ENCODE data around the gene ECSCR. TPM values are rescaled to one million over a fixed set of nuclear protein-coding genes. Genes with fewer than 3 reads are reported as not detected.

The ECSCR gene
- total RNA-seq, 1 donor from 2014 or later = not detected

DNA sequence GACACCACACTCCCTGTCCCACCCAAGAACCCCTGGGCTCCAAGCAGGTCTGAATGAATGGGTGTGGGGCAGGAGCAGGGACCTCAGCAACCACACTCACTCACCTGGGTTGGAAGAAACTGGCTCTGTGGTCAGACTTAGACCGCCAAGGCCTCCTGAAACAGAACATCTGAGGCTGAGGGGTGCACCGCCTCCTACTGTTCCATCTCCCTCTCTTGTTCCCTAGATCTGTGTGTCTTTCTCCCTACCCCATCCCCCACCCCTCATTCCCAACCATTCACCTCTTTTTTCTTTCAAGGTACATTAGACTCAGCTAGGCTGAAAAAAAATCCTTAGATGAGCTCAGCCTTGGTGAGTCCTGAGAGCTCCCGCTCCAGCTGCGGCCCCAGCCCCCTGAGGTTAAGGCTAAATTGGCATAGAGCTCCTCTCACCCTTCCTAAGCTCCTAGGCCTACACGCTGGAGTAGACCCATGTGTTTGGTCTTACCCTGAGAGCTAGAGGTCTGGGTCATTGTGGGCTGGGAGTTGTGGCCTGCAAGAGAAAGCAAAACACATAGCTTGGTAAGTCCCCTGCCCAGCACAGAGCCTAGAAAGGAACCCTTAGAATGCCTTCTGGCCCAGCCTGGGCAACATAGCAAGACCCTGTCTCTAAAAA, 4.8 kb downstream of the ECSCR start:
- Histone ChIP-seq H3K27me3 (ENCODE audit: control insufficient read depth, insufficient read depth, low read length) (no peaks in the 10 kb centered on the region), H3K4me3 (ENCODE audit: low read depth, low read length) (no peak overlapping the region), H3K36me3 (ENCODE audit: control insufficient read depth, insufficient read depth, low read length) (no peaks in the 10 kb centered on the region)
- TF ChIP-seq, protein P1, sequence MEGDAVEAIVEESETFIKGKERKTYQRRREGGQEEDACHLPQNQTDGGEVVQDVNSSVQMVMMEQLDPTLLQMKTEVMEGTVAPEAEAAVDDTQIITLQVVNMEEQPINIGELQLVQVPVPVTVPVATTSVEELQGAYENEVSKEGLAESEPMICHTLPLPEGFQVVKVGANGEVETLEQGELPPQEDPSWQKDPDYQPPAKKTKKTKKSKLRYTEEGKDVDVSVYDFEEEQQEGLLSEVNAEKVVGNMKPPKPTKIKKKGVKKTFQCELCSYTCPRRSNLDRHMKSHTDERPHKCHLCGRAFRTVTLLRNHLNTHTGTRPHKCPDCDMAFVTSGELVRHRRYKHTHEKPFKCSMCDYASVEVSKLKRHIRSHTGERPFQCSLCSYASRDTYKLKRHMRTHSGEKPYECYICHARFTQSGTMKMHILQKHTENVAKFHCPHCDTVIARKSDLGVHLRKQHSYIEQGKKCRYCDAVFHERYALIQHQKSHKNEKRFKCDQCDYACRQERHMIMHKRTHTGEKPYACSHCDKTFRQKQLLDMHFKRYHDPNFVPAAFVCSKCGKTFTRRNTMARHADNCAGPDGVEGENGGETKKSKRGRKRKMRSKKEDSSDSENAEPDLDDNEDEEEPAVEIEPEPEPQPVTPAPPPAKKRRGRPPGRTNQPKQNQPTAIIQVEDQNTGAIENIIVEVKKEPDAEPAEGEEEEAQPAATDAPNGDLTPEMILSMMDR (IDR thresholded peaks at IDR 0.05; ENCODE audit: insufficient read depth, low read length, severe bottlenecking) = no peak
- no peak for DNase-seq (ENCODE audit: low read depth)
- no peak for FAIRE-seq

DNA sequence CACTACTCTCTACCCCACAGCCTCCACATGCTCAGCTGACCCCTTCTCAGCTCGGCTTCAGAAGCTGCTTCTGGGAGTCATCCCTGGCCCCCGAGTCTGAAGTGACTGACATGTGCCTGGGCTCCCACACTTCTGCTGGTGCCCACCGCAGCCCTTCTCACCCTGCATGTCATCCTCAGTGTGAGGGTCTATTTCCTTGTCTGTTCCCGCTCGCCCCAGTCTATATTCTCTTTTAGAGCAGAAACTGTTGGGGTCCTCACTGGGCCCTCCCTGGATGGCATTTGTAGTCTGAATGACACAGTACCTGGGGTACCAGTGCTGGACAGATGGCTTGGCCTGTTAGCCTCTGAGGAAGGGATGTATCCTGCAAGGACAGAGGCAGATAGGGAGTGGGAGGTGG, 5.3 kb downstream of the ECSCR start:
- TF ChIP-seq, protein P1 (IDR thresholded peaks at IDR 0.05; ENCODE audit: insufficient read depth, low read length, severe bottlenecking) = no peak
- no peak for DNase-seq (ENCODE audit: low read depth)
- Histone ChIP-seq H3K36me3 (ENCODE audit: control insufficient read depth, insufficient read depth, low read length) (no peaks in the 10 kb centered on the region), H3K27me3 (ENCODE audit: control insufficient read depth, insufficient read depth, low read length) (no peaks in the 10 kb centered on the region), H3K4me3 (ENCODE audit: low read depth, low read length) (no peak overlapping the region)
- no peak for FAIRE-seq

DNA sequence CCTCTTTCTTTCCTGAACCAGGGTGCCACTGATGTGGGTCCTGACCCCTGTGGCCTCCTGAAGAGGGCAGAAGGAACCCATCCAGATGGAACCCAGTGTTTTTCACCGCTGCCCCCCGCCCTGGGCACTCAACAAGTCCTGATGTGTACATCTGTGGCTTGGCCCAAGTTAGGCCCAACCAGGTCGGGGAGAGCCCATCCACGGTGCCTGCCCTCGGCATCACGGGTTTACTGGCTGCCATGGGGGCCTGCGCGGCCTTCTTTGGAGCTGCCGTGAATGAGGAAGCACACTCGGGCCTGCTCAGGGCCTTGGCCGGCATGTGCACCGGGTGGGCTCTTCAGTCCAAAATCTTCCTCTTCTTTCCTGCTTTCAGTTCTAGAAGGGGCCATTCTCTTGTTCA, 5.8 kb downstream of the ECSCR start:
- TF ChIP-seq, protein P1 (IDR thresholded peaks at IDR 0.05; ENCODE audit: insufficient read depth, low read length, severe bottlenecking) = no peak
- Histone ChIP-seq H3K27me3 (ENCODE audit: control insufficient read depth, insufficient read depth, low read length) (no peaks in the 10 kb centered on the region), H3K36me3 (ENCODE audit: control insufficient read depth, insufficient read depth, low read length) (no peaks in the 10 kb centered on the region), H3K4me3 (ENCODE audit: low read depth, low read length) (no peak overlapping the region)
- FAIRE-seq (no peak), DNase-seq (ENCODE audit: low read depth) (no peak)

DNA sequence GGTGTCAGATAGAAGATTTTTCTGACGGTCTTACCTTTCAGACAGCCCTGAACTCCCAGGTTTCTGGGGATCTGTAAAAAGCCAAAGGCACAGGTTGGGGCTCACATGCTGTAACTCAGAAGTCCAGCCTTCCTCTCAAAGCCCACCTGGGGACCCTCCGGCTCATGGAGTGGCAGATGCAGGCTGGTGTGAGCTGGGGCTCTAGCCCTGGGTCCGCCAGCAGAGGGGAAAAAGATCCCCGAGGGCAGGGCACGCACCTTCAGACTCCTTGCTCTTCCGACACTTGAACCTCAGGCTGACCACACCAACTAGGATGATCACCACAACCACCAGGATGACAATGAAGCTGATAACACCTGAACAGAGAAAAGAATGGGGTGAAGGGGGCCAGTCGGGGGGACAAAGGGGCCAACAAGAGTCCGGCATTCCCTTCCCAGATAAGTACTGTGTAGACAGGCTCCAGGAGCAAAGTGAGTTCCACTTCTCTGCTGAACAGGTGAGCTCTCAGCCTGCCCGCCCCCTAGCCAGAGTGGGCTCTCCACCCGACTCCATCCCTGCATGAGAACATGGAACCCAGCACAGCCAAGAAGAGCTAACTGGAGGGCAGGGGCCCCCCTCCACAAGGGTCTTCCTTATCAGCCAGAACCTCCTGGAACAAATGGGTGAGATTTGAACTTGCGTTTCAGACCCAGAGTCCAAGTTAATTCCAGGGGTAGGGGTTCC, 7.8 kb downstream of the ECSCR start:
- TF ChIP-seq, protein P1 (IDR thresholded peaks at IDR 0.05; ENCODE audit: insufficient read depth, low read length, severe bottlenecking) = no peak

DNA sequence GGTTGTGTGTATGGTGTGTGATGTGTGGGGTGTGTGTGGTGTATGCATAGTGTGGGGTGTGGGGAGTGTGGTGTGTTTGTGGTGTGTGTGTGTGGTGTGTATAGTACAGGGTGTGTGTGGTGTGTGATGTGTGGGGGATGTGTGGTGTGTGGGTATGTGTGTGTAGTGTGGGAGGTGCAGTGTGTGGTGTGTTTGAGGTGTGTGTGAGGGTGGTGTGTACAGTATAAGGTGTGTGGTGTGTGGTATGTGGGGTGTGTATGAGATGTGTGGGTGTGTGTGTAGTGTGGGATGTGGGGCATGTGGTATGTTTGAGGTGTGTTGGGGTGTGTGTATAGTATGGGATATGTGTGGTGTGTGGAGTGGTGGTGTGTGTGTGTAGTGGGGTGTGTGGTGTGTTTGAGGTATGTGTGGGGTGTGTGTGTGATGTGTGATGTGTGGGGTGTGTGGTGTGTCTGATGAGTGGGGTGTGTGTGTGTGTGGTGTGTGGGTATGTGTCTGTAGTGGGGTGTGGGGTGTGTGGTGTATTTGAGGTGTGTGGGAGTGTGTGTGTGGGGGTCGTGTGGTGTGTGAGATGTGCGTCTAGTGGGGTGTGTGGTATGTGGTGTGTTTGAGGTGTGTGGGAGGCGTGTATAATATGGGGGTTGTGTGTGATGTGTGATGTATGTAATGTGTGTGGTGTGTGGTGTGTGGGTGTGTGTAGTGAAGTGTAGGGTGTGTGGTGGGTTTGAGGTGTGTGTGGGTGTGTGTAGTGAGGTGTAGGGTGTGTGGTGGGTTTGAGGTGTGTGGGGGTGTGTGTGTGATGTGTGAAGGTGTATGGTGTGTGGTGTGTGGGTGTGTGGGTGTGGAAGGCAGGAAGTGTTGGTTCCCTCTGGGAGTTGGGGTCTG, 8.6 kb downstream of the ECSCR start:
- FAIRE-seq (no peak), DNase-seq (ENCODE audit: low read depth) (no peak)
- H3K36me3 ChIP-seq (ENCODE audit: control insufficient read depth, insufficient read depth, low read length) = no peaks in the 10 kb centered on the region
- TF ChIP-seq, protein P1 (IDR thresholded peaks at IDR 0.05; ENCODE audit: insufficient read depth, low read length, severe bottlenecking) = no peak
- H3K27me3 ChIP-seq (ENCODE audit: control insufficient read depth, insufficient read depth, low read length) = no peaks in the 10 kb centered on the region
- no peak overlapping the region for H3K4me3 ChIP-seq (ENCODE audit: low read depth, low read length)

More for the DNA sequence above, 7.8 kb downstream of the ECSCR start:
- Histone ChIP-seq H3K4me3 (ENCODE audit: low read depth, low read length) (no peak overlapping the region), H3K27me3 (ENCODE audit: control insufficient read depth, insufficient read depth, low read length) (no peaks in the 10 kb centered on the region), H3K36me3 (ENCODE audit: control insufficient read depth, insufficient read depth, low read length) (no peaks in the 10 kb centered on the region)
- FAIRE-seq (no peak), DNase-seq (ENCODE audit: low read depth) (no peak)
